Activated CD4-positive, alpha-beta T cell treated with anti-CD3 and anti-CD28 coated beads, Interleukin-2, Interleukin-6, amounts not matched to agents 100 ng/mL and 50 ng/mL, durations not matched to agents 16 hours and 8 hours (primary cell): Measurements from ENCODE around the gene FNTB.
A peak's percentile ranks its signal among the peaks of the same experiment; 100 is the strongest.

Source experiments
- DNase-seq: peaks from one replicate; pipeline ENCODE4 v3.0.0-alpha.2; 2020

The FNTB gene

GRCh38 chr14:64983439-64984310, 3.0 kb upstream of the FNTB start:
- peak; percentile 67 for DNase-seq

- no peak for DNase-seq
These were observed 708 bp downstream of the FNTB start for GRCh38 chr14:64987438-64987767.

- peak; percentile 22 for DNase-seq
These were observed 3.6 kb downstream of the FNTB start for GRCh38 chr14:64990296-64990695.

GRCh38 chr14:64990939-64991338, 4.2 kb downstream of the FNTB start:
- DNase-seq, result no peak

GRCh38 chr14:64992328-64992885, 5.7 kb downstream of the FNTB start:
- peak; percentile 66 for DNase-seq

GRCh38 chr14:64993266-64993930, 6.7 kb downstream of the FNTB start:
- no peak for DNase-seq

- DNase-seq, result no peak
These were observed 7.8 kb downstream of the FNTB start for GRCh38 chr14:64994540-64994939.

- DNase-seq, result no peak
These were observed 8.6 kb downstream of the FNTB start for GRCh38 chr14:64995291-64995690.

GRCh38 chr14:64997108-64997794, 10.6 kb downstream of the FNTB start:
- DNase-seq, result peak; percentile 67

GRCh38 chr14:64998455-64998931, 11.8 kb downstream of the FNTB start:
- peak; percentile 38 for DNase-seq

GRCh38 chr14:65000898-65001591, 14.3 kb downstream of the FNTB start:
- DNase-seq, result no peak

GRCh38 chr14:65001723-65002122, 15.0 kb downstream of the FNTB start:
- DNase-seq, result no peak

- no peak for DNase-seq
These were observed 16.0 kb downstream of the FNTB start for GRCh38 chr14:65002586-65003210.

GRCh38 chr14:65003394-65003793, 16.7 kb downstream of the FNTB start:
- peak; percentile 62 for DNase-seq

- DNase-seq, result no peak
These were observed 19.6 kb downstream of the FNTB start for GRCh38 chr14:65006261-65006721.

- no peak for DNase-seq
These were observed 20.5 kb downstream of the FNTB start for GRCh38 chr14:65007202-65007601.

GRCh38 chr14:65010211-65010931, 23.7 kb downstream of the FNTB start:
- no peak for DNase-seq

GRCh38 chr14:65011538-65011937, 24.8 kb downstream of the FNTB start:
- DNase-seq, result no peak

- no peak for DNase-seq
These were observed 25.7 kb downstream of the FNTB start for GRCh38 chr14:65012353-65012752.

GRCh38 chr14:65015391-65015790, 28.7 kb downstream of the FNTB start:
- DNase-seq, result no peak

- DNase-seq, result no peak
These were observed 29.8 kb downstream of the FNTB start for GRCh38 chr14:65016471-65016870.
